GM19397 (cell line): Measurements from ENCODE around the gene UBXN10.

Experiments
- ATAC-seq: cut with Tn5 transposase; IDR thresholded peaks from one replicate; pipeline ENCODE4 v1.9.1; 2021; ENCODE audit warnings: mild to moderate bottlenecking, moderate library complexity; ENCODE audit not compliant: unreplicated experiment

Gene UBXN10

DNA sequence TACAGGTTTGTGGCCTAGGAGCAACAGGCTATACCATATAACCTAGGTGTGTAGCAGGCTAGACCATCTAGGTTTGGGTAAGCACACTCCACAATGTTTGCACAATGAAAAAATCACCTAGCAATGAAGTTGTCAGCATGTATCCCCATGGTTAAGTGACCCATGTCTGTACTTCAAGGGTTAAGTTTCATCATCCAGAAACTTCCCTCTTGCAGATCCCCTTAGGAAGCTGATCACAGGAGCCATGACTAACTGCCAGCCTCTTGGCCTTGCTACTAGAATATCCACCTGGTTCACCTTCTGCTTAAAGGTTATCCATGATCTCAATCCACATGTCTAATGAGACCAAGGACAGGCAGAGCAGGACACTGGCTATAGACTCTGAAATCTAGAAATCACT, 3.5 kb upstream of the UBXN10 start:
- no peak for ATAC-seq

DNA sequence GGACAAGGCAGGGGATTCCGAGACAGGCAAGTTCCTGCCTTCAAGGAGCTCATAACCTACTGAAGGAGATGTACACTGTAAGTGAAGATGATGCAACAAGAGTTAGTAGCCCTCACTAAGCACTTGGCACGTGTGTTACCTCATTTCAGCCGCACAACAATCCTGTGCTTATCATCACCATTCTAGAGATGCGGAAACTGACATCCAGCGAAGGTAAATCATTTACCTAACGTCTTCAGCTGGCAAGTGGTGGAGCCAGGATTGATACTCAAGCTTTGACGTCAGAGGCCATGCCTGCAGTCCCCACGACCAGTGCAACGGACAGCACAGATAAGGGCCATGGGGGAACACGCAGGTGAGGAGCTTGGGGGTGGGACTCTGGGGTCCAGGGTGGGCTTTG, 2.9 kb upstream of the UBXN10 start:
- no peak for ATAC-seq

DNA sequence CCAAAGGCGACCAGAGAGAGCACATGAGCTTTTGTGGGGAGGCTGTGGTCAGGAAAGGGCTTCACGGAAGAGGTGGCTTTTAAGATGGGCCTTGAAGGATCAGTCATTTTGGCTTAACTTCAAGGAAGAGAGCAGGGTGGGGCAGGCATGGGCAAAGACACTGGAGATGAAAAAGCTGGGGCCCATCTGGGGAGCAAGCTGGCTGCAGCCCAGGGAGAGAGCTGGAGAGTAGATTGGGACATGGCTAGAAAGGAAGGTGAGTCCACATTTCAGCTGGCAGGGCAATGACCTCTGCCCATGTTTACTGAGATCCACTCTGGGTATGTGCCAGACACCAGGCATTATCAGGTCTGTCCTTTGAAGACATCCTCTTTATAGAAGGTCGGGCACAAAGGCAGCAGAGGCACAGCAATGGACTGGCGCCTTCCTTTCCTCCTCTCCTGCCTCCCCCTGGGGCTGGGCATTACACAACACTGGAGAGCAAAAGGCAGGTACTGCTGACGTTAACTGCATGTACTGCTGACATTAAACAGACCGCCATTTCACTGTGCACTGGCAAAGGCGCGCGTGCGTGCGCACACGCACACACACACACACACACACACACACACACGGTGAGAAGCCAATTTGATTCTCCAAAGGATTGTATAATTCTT, 2.2 kb upstream of the UBXN10 start:
- ATAC-seq = no peak

DNA sequence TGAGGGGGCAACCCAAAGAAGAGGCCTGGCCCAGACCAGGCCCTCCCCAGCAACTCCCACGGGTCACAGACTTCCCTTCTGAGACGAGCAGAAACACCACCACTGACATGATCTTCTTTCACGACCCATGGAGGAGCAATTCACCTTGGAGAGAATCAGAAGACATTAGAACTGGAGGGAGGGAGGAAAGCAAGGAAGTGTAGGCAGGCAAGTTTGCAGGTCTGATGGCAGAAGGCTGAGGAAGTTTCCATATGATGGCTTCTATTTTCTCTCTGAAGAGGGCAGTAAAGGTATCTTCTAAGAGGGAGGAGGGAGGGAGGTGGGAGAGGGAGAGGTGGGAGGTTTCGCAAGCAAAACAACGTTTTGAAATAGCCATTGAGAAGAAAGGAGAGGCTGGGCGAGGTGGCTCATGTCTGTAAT, 1.4 kb upstream of the UBXN10 start:
- no peak for ATAC-seq

DNA sequence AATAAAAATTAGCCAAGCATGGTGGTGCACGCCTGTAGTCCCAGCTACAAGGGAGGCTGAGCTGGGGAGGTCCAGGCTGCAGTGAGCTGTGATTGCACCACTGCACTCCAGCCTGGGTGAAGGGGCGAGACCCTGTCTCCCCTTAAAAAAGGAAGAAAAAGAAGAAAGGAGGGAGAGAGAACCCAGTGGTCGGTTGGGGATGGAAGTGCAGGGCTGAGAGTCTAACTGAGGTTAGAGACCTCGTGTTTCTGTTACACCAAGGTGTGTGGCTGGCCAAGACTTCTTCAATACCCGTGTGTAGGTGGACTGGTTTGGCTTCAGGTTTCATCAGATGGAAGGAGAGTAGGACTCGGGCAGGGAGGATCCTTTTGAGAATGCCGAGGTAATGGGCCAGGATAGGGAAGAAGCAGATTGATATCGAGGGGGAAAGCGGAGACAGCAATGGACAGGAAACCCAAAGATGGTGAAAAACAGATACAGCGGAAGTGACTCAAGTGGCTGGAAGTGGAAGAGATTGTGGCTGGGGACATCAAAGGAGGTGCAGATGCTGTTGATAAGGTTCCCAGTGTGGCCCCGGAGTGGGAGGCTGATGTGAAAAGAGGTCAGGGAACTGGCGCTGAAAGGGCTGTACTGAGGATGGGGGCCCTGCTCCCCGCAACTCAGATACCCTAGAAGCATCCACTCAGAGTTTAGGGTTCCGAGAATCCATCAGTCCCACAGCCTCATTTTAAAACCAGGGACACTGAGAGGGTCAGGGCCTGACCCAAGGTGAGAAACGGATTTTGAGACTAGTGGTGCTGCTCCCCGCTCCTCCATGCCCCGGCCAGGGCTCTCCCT, 681 bp upstream of the UBXN10 start:
- no peak for ATAC-seq

- ATAC-seq = no peak
These were observed 1.4 kb downstream of the UBXN10 start for GRCh38 chr1:20187103-20187812.

DNA sequence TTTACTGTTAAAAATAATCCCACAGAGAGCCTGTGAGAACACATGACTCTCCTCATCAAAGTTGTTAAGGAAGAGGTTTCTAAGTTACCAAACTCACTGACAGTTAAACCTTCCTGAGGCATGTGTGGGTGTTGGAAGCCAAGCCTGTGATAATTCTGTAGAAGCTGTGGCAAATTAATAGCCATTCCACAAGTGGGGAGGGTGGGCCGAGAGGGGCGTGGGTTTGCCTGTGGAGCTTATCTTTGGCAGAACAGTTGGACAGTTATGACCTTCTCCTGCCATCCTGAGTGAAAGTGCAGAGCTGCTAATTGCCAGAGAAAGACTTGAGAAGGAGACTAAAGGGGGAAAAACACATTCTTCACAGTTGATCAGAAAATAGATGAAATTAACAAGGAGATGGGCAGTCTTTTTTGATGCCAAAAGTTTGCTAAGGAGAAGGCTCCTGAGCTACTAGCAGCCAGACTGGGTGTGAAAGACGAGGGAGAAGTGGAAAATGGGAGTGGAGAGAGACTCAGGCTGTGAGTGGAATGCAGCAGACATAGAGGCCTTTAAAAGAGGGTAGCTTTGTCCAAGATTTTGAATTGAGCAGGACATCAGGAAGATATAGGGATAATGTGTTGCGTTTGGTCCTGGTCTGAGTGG, 2.0 kb downstream of the UBXN10 start:
- no peak for ATAC-seq

GRCh38 chr1:20188455-20188817, 2.5 kb downstream of the UBXN10 start:
- no peak for ATAC-seq

- no peak for ATAC-seq
These were observed 3.8 kb downstream of the UBXN10 start for GRCh38 chr1:20189664-20190063.

DNA sequence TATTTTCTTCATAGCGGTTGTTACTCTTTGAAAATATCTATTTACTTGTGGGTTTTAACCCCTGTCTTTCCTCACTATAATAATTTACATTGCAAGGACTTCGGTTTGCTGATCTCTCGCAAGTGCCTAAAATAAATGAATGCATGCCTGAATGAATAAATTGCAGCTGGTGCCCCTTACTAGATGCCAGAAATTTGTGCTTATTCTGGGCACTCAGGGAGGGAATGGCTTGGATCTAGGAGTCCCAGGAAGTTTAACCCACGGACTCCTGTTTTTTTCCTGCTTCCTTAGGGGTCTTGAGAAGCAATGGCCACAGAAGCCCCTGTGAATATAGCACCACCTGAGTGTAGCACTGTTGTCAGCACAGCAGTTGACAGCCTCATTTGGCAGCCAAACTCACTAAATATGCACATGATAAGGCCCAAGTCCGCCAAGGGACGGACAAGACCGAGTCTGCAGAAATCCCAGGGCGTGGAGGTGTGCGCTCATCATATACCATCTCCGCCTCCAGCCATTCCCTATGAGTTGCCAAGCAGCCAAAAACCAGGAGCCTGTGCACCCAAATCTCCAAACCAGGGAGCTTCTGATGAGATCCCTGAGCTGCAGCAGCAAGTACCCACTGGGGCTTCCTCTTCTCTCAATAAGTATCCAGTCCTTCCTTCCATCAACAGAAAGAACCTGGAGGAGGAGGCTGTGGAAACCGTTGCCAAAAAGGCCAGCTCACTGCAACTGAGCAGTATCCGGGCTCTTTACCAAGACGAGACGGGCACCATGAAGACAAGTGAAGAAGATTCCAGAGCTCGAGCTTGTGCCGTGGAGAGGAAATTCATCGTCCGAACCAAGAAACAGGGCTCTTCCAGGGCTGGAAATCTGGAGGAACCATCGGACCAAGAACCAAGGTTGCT, 4.6 kb downstream of the UBXN10 start:
- ATAC-seq = no peak

DNA sequence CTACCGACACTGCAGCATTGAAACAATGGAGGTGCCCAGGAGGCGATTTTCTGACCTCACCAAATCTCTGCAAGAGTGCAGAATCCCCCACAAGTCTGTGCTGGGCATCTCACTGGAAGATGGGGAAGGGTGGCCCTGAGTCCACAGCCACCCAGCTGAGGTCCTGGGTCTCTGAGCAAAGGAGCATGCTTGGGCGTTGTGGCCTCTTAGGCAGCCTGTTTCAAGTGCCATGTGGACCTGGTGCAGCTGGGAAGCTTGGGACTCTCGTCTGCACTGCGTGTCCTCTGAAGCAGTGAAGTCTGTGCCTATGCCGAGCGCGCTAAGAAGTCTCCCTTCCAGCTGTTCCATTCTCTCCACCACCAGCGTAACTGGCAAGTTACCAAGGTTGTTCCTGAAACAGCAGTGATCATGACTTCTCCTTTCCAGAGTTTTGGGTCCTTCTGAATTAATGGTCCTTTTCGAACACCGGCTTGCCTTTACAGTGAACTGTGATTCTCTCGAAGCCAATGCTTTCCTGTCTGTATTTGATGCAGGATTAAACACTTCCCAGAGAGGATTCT, 5.5 kb downstream of the UBXN10 start:
- ATAC-seq = no peak

GRCh38 chr1:20192364-20192763, 6.5 kb downstream of the UBXN10 start:
- ATAC-seq = no peak

- no peak for ATAC-seq
These were observed 7.0 kb downstream of the UBXN10 start for GRCh38 chr1:20192871-20193411.

DNA sequence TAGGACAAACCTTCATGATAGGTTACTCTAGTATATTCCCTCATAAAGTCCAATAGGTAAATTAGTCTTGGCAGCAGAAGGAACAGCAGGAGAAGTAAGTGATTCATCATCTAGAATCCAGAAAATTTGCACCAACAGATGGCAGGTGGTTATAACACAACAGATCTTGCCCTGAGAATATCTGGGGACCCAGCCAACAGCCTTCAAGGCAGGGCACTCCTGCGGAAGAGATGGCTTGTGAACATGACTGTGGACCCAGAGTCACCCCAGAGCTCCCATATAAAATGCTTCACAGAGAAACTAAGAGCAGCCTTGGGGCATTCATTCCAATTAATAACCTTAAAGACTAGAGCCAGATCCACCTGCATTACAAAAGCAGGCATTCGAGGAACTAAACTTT, 8.3 kb downstream of the UBXN10 start:
- no peak for ATAC-seq

- ATAC-seq = no peak
These were observed 9.0 kb downstream of the UBXN10 start for GRCh38 chr1:20194757-20195461.

DNA sequence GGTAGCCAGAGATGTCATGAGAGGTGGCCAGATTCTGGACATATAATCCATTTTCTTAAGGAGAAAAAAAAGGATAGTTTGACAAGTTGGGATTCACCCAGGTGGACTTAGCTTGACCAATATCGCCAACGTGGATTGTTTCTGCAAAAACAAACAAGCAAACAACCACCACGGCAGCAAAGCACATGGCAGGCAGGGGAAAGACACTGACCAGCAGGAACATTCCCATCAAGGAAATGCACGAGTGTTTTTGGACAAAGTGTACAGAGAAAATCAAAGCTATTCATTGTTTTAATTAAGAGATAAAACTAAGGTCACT, 9.5 kb downstream of the UBXN10 start:
- ATAC-seq = no peak

DNA sequence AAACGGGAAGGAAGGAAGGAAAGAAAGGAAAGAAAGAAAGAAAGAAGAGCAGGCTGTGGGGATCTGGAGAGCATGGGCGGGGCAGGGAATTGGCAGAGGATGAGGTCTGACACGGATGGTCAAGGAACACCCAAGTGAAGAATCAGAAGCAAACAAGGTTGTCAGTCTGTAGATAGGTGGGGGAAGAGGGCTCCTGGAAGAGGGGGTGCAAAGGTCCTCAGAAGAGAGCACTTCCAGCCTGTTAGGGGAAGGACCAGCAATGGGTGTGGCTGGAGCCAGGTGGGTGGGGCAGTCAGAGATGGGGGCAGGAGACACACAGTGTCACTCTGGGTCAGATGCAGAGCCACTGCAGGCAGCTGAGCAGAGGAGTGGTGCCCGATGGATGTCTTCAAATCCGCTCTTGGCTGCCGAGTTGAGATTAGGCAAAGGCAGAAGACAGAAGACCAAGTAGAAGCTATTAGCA, 11.5 kb downstream of the UBXN10 start:
- no peak for ATAC-seq

GRCh38 chr1:20198296-20198695, 12.4 kb downstream of the UBXN10 start:
- ATAC-seq = no peak

GRCh38 chr1:20198918-20199317, 13.0 kb downstream of the UBXN10 start:
- ATAC-seq = no peak
